ENCODE data around the gene SLC16A3. TPM values are rescaled to one million over a fixed set of nuclear protein-coding genes. Genes with fewer than 3 reads are reported as not detected.

The SLC16A3 gene
- total and polyA plus RNA-seq, 12 donors = 2.7 to 58.6 (median 32.7) TPM

- intact Hi-C loops (cut with DNase I) = no loop called here
- TF ChIP-seq CTCF (IDR thresholded peaks at IDR 0.05) (no peak), POLR2A (IDR thresholded peaks at IDR 0.05) (no peak)
- H3K4me1 ChIP-seq (replicated peaks in 1 of 2) = no peaks in the 10 kb centered on the region
- peak overlapping the region in 2 of 5 donors; percentile 46 to 75 for H3K27ac ChIP-seq
- 77 to 83% (median 79%) methylated on average over 23 to 25 of the region's 25 CpGs for WGBS, 4 donors
- no peaks in the 10 kb centered on the region for H3K9me3 ChIP-seq (replicated peaks in 1 of 3)
- no peak for DNase-seq
- peaks cover 0 to 30% of the 10 kb centered on the region in 2 donors for H3K36me3 ChIP-seq (replicated peaks in 1 of 2)
- H3K4me3 ChIP-seq = no peak overlapping the region
- H3K27me3 ChIP-seq = no peaks in the 10 kb centered on the region
Measured at GRCh38 chr17:82195675-82196672, 32.9 kb upstream of the SLC16A3 start.

DNA sequence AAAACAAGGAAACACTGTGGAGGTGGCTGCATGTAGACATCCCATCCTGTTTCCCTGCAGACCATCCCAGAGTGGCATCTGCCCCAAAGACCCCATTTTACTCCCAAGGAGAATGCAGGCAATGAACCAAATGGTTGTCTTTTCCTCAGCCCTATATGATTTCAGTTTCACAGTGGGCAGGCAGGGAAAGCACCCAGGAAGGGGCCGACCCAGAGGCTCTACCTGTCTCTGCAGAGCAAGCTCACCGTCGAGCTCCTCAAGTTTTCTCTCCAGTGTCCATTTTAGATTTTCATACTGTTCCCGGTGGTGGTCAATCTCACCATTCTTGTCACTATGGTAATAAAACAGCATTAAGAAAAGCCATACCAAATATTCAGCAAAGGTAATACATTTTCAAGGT, 30.8 kb upstream of the SLC16A3 start:
- 81 to 94% (median 93%) methylated on average over 4 of the region's 4 CpGs for WGBS, 4 donors
- peaks cover 0 to 23% of the 10 kb centered on the region in 2 donors for H3K36me3 ChIP-seq (replicated peaks in 1 of 2)

GRCh38 chr17:82199496-82199895, 29.3 kb upstream of the SLC16A3 start:
- no peak overlapping the region for H3K27ac ChIP-seq
- TF ChIP-seq POLR2A (IDR thresholded peaks at IDR 0.05) (no peak), CTCF (IDR thresholded peaks at IDR 0.05) (no peak)
- H3K36me3 ChIP-seq (replicated peaks in 1 of 2) = peaks cover 0 to 14% of the 10 kb centered on the region in 2 donors
- 90 to 94% (median 93%) methylated on average over 8 to 12 of the region's 12 CpGs for WGBS, 4 donors
- H3K27me3 ChIP-seq = no peaks in the 10 kb centered on the region
- no peak for DNase-seq
- H3K9me3 ChIP-seq (replicated peaks in 1 of 3) = no peaks in the 10 kb centered on the region
- H3K4me1 ChIP-seq (replicated peaks in 1 of 2) = no peaks in the 10 kb centered on the region
- intact Hi-C loops (cut with DNase I) = no loop called here
- H3K4me3 ChIP-seq = no peak overlapping the region

More for the DNA sequence above, 30.8 kb upstream of the SLC16A3 start:
- no peak for DNase-seq
- TF ChIP-seq POLR2A (IDR thresholded peaks at IDR 0.05) (no peak), CTCF (IDR thresholded peaks at IDR 0.05) (no peak)
- Histone ChIP-seq H3K27me3 (no peaks in the 10 kb centered on the region), H3K9me3 (replicated peaks in 1 of 3) (no peaks in the 10 kb centered on the region), H3K4me1 (replicated peaks in 1 of 2) (no peaks in the 10 kb centered on the region), H3K27ac (no peak overlapping the region), H3K4me3 (no peak overlapping the region)
- intact Hi-C loops (cut with DNase I) = no loop called here

- Histone ChIP-seq H3K4me1 (replicated peaks in 1 of 2) (peaks cover under 1 to 4% of the 10 kb centered on the region in 2 donors), H3K9me3 (replicated peaks in 1 of 3) (no peaks in the 10 kb centered on the region), H3K27ac (no peak overlapping the region), H3K27me3 (no peaks in the 10 kb centered on the region), H3K4me3 (no peak overlapping the region), H3K36me3 (replicated peaks in 1 of 2) (peaks cover 0 to 9% of the 10 kb centered on the region in 2 donors)
- TF ChIP-seq POLR2A (IDR thresholded peaks at IDR 0.05) = no peak
- no peak for TF ChIP-seq CTCF (IDR thresholded peaks at IDR 0.05)
- DNase-seq = no peak
- 88 to 91% (median 90%) methylated on average over 17 of the region's 17 CpGs for WGBS, 4 donors
- intact Hi-C loops (cut with DNase I) = no loop called here
Measured at GRCh38 chr17:82200135-82200534, 28.7 kb upstream of the SLC16A3 start.

Measured in adrenal gland (tissue), 12 donors.